ENCODE measurements around the gene UBN1.

The UBN1 gene

GRCh38 chr16:4931381-4931780 is 84.1 kb downstream of the UBN1 start:
- DNase-seq (ENCODE audit: low read depth) = no peak

Data from stimulated activated CD8-positive, alpha-beta memory T cell treated with anti-CD3 and anti-CD28 coated beads, Interleukin-15, amount 100 ng/mL, for 24 hours (primary cell).